ENCODE results near the gene RPS18.

- TF ChIP-seq CTCF (IDR thresholded peaks at IDR 0.05) (no peak), POLR2A (IDR thresholded peaks at IDR 0.05; ENCODE audit: low read depth) (no peak)
Measured at GRCh38 chr6:33301877-33302276, 30.0 kb downstream of the RPS18 start.

Measured in esophagus muscularis mucosa (tissue), 3 donors.